Nephron (organoid): Measurements from ENCODE around the gene QRFP.

Source experiments
- H3K27ac Mint-ChIP-seq, 3 experiments: 2 replicates each; pipeline ENCODE4 v1.8.0; 2020; ENCODE audit warnings: mixed read lengths in 3 of 3, mild to moderate bottlenecking in 2 of 3, moderate library complexity in 1 of 3
- H3K27me3 Mint-ChIP-seq: 2 replicates; pipeline ENCODE4 v1.8.0; 2021; ENCODE audit warnings: low read depth, mild to moderate bottlenecking, moderate library complexity, mixed read lengths
- H3K36me3 Mint-ChIP-seq: 2 replicates; pipeline ENCODE4 v1.8.0; 2020; ENCODE audit warnings: low read depth, mixed read lengths
- H3K4me1 Mint-ChIP-seq: 2 replicates; pipeline ENCODE4 v1.8.0; 2020; ENCODE audit warnings: mixed read lengths
- H3K4me3 Mint-ChIP-seq, 3 experiments: 2 replicates each; pipeline ENCODE4 v1.8.0; 2020; ENCODE audit warnings: mild to moderate bottlenecking in 3 of 3, mixed read lengths in 3 of 3, moderate library complexity in 2 of 3
- H3K9me3 Mint-ChIP-seq: 2 replicates; pipeline ENCODE4 v1.8.0; 2020; ENCODE audit warnings: mixed read lengths
- TF ChIP-seq, protein P1 (sequence below), 3 experiments: fragments of 200-600 bp; sonication (generic); IDR thresholded peaks; one replicate each; pipeline ENCODE4 v1.5.0; 2021; ENCODE audit warnings: antibody characterized with exemption in 3 of 3; ENCODE audit not compliant: unreplicated experiment in 3 of 3

QRFP gene

DNA sequence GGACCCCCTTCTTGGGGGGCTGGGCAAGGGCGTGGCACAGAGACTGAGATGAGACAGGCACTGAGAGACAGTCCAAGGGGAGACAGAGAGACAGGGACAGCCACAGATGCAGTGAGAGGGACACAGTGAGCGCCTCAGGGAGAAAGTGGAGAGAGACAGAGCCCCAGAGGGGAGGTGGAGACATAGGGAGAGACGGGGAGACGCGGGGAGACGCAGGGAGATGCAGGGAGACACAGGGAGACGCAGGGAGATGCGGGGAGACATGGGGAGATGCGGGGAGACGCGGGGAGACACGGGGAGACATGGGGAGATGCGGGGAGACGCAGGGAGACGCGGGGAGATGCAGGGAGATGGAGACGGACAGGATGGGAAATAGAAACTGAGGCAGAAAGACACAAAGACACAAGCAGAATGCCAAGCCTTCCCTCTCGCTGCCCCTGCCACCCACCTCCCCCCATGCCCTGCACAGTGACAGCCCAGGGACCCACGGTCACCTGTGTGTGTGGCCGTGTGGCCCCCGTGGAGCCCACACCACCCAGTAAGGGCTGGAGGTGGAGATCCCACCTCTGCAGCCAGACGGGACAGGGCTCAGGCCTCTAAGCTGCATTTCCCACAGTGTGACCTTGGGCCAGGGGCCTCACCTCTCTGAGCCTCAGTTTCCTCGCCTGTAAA, 33.7 kb upstream of the QRFP start:
- peak overlapping the region in 1 of 3 experiments; percentile 3 for H3K4me3 Mint-ChIP-seq
- no peaks in the 10 kb centered on the region for H3K36me3 Mint-ChIP-seq
- peaks cover 44% of the 10 kb centered on the region for H3K27me3 Mint-ChIP-seq
- H3K4me1 Mint-ChIP-seq: peaks cover 20% of the 10 kb centered on the region
- peak overlapping the region in 1 of 3 experiments; percentile 44 for H3K27ac Mint-ChIP-seq
- H3K9me3 Mint-ChIP-seq: no peaks in the 10 kb centered on the region
- TF ChIP-seq, protein P1, sequence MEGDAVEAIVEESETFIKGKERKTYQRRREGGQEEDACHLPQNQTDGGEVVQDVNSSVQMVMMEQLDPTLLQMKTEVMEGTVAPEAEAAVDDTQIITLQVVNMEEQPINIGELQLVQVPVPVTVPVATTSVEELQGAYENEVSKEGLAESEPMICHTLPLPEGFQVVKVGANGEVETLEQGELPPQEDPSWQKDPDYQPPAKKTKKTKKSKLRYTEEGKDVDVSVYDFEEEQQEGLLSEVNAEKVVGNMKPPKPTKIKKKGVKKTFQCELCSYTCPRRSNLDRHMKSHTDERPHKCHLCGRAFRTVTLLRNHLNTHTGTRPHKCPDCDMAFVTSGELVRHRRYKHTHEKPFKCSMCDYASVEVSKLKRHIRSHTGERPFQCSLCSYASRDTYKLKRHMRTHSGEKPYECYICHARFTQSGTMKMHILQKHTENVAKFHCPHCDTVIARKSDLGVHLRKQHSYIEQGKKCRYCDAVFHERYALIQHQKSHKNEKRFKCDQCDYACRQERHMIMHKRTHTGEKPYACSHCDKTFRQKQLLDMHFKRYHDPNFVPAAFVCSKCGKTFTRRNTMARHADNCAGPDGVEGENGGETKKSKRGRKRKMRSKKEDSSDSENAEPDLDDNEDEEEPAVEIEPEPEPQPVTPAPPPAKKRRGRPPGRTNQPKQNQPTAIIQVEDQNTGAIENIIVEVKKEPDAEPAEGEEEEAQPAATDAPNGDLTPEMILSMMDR (IDR thresholded peaks at IDR 0.05; ENCODE audit: unreplicated experiment in 3 of 3): no peak

- H3K36me3 Mint-ChIP-seq: no peaks in the 10 kb centered on the region
- peaks cover 37% of the 10 kb centered on the region for H3K27me3 Mint-ChIP-seq
- H3K27ac Mint-ChIP-seq: no peak overlapping the region
- H3K9me3 Mint-ChIP-seq: no peaks in the 10 kb centered on the region
- H3K4me1 Mint-ChIP-seq: peaks cover 16% of the 10 kb centered on the region
- TF ChIP-seq, protein P1 (IDR thresholded peaks at IDR 0.05; ENCODE audit: unreplicated experiment in 3 of 3): no peak
- H3K4me3 Mint-ChIP-seq: no peak overlapping the region
These were observed 33.0 kb upstream of the QRFP start for GRCh38 chr9:130929571-130930038.

GRCh38 chr9:130927995-130928900, 31.6 kb upstream of the QRFP start:
- Mint-ChIP-seq H3K36me3 (no peaks in the 10 kb centered on the region), H3K4me1 (peaks cover 16% of the 10 kb centered on the region), H3K27me3 (peaks cover 27% of the 10 kb centered on the region), H3K9me3 (no peaks in the 10 kb centered on the region), H3K27ac (peak overlapping the region in 1 of 3 experiments; percentile 32), H3K4me3 (no peak overlapping the region)
- TF ChIP-seq, protein P1 (IDR thresholded peaks at IDR 0.05; ENCODE audit: unreplicated experiment in 3 of 3): no peak

- peaks cover 27% of the 10 kb centered on the region for H3K27me3 Mint-ChIP-seq
- no peaks in the 10 kb centered on the region for H3K36me3 Mint-ChIP-seq
- H3K4me1 Mint-ChIP-seq: peaks cover 19% of the 10 kb centered on the region
- H3K4me3 Mint-ChIP-seq: no peak overlapping the region
- no peak overlapping the region for H3K27ac Mint-ChIP-seq
- TF ChIP-seq, protein P1 (IDR thresholded peaks at IDR 0.05; ENCODE audit: unreplicated experiment in 3 of 3): no peak
- H3K9me3 Mint-ChIP-seq: no peaks in the 10 kb centered on the region
These were observed 30.7 kb upstream of the QRFP start for GRCh38 chr9:130927338-130927737.

DNA sequence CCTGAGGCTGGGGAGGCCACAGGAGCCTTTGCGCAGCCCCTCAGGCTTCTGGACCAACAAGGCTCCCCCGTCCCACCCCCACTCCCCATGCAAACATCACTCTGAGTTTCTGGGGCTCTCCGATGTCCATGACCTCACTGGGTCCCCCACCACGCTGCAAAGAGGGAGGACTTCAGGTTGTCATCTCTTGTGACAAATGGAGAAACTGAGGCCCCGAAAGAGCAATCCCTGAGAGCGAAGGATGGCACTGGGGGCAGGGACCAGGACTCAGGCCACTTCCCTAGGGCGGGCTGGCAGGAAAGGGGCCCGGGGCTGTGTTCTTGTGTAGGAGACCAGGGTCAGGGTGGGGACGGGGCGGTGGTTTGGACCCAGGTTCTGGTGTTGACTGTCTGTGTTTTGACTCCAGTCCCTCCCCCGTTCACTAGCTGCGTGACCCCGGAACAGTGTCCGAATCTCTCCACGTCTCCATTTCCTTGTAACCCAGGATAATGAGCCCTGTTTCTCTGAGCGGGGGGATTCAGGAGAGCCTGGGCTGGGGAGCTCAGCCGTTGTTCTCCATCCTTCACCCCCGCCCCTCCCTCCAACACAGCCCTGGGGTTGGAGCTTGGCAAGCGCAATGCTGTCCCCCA, 28.6 kb upstream of the QRFP start:
- H3K36me3 Mint-ChIP-seq: no peaks in the 10 kb centered on the region
- TF ChIP-seq, protein P1 (IDR thresholded peaks at IDR 0.05; ENCODE audit: unreplicated experiment in 3 of 3): no peak
- H3K27me3 Mint-ChIP-seq: peaks cover 34% of the 10 kb centered on the region
- peaks cover 27% of the 10 kb centered on the region for H3K4me1 Mint-ChIP-seq
- no peaks in the 10 kb centered on the region for H3K9me3 Mint-ChIP-seq
- no peak overlapping the region for H3K27ac Mint-ChIP-seq
- H3K4me3 Mint-ChIP-seq: no peak overlapping the region
